Breast epithelium (tissue), 3 donors: ENCODE results near the gene LRAT. TPM values are rescaled to one million over a fixed set of nuclear protein-coding genes. Genes with fewer than 3 reads are reported as not detected.

ENCODE experiments used
- total RNA-seq, 3 donors: library from RNA; depleted of rRNA; stranded (reverse); fragments of >200 nt; gene quantifications; one replicate each; pipeline ENCODE4 v1.1.0, GENCODE V29; 2016

The LRAT gene
- total RNA-seq, 3 donors from 2014 or later, result 3.9 to 4.5 TPM; not detected in 1

Other genes starting within 250 kb of the LRAT start
- gene PLRG1, start 193.6 kb upstream of the LRAT start, total RNA-seq, result 10 to 100 TPM; 38.1 to 61.2 (median 54.4) TPM
- gene FGB, start 181.0 kb upstream of the LRAT start, total RNA-seq, result 1 to 10 TPM in 1 of 3 donors, not detected in 2; 3.9 TPM
- gene FGA, start 153.3 kb upstream of the LRAT start, total RNA-seq, result under 1 TPM in 1 of 3 donors, not detected in 2; 0.66 TPM
- 1 to 10 TPM in 1 of 3 donors, not detected in 2; 3.3 TPM for gene FGG, start 131.3 kb upstream of the LRAT start, total RNA-seq
- under 1 TPM in 1 of 3 donors, not detected in 2; 0.29 TPM for gene RBM46, start 37.3 kb downstream of the LRAT start, total RNA-seq